RWPE2 (cell line): ENCODE measurements around the gene CENPP.
A peak's percentile ranks its signal among the peaks of the same experiment; 100 is the strongest.

Experiments
- ATAC-seq: fragments of 200-7000 bp; cut with Tn5 transposase; 3 replicates; pipeline ENCODE4 v1.9.1; 2021; ENCODE audit warnings: low read depth
- DNase-seq: peaks from one replicate; pipeline ENCODE4 v3.0.0-alpha.2; 2020; ENCODE audit warnings: low spot score
- H3K27ac ChIP-seq: fragments of 450-650 bp; 2 replicates; pipeline ENCODE4 v1.5.1; 2017; ENCODE audit warnings: mild to moderate bottlenecking; ENCODE audit not compliant: poor library complexity, severe bottlenecking
- H3K27me3 ChIP-seq: fragments of 250-450 bp; sonication (Bioruptor Pico); 2 replicates; pipeline ENCODE4 v1.5.1; 2021; ENCODE audit warnings: mild to moderate bottlenecking, moderate library complexity; ENCODE audit not compliant: insufficient read depth, poor library complexity, severe bottlenecking
- H3K36me3 ChIP-seq: fragments of 250-450 bp; sonication (Bioruptor Pico); 2 replicates; pipeline ENCODE4 v1.5.1; 2020; ENCODE audit warnings: low read depth, mild to moderate bottlenecking, moderate library complexity
- H3K4me1 ChIP-seq: fragments of 250-450 bp; sonication (Bioruptor Pico); 2 replicates; pipeline ENCODE4 v1.5.1; 2021; ENCODE audit warnings: mild to moderate bottlenecking, moderate library complexity; ENCODE audit not compliant: insufficient read depth, poor library complexity, severe bottlenecking
- H3K4me3 ChIP-seq: fragments of 250-450 bp; sonication (Bioruptor Pico); 2 replicates; pipeline ENCODE4 v1.5.1; 2021; ENCODE audit warnings: mild to moderate bottlenecking, moderate library complexity; ENCODE audit not compliant: severe bottlenecking
- H3K9me3 ChIP-seq: fragments of 250-450 bp; sonication (Bioruptor Pico); 2 replicates; pipeline ENCODE4 v1.5.1; 2021; ENCODE audit warnings: mild to moderate bottlenecking, moderate library complexity; ENCODE audit not compliant: severe bottlenecking
- TF ChIP-seq, protein P1 (sequence below): fragments of 450-650 bp; IDR thresholded peaks from one replicate; pipeline ENCODE4 v1.5.1; 2017; ENCODE audit warnings: mild to moderate bottlenecking, moderate library complexity; ENCODE audit not compliant: poor library complexity, severe bottlenecking

CENPP gene

DNA sequence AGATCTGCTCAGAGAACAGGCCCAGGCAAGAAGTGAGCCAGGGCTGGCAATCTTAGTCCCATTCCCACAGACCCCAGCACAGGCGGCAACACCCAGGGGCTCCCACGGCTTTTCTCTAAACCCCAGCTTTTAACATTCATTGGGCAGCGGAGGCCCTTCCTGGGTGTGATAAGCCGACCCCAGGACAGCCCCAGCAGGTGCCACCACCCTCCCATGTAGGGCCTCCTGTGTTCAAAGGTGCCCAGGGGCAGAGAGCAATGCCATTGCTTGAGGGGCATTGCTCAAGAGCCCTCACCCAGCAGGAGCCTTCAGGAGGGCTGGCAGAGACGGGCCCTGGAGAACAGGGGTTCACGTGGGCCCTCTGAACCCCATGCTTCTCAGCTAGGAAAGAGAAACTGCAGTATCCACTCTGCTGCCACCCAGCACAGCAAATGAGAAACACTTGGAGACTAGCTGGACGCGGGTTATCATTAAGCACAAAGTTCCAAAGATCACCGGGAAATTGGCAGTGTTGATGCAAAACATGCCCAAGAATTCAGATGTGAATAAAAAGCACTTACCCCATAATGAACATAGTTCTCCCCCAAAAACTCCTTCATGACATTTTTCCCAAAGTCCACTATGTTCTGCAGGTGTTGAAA lies 330.3 kb downstream of the CENPP start:
- DNase-seq (no peak), ATAC-seq (no peak)
- H3K4me3 ChIP-seq: no peak overlapping the region
- peaks cover 22% of the 10 kb centered on the region for H3K36me3 ChIP-seq
- peak overlapping the region; percentile 8 for H3K27ac ChIP-seq
- H3K9me3 ChIP-seq: no peaks in the 10 kb centered on the region
- H3K4me1 ChIP-seq: peaks cover 6% of the 10 kb centered on the region
- TF ChIP-seq, protein P1, sequence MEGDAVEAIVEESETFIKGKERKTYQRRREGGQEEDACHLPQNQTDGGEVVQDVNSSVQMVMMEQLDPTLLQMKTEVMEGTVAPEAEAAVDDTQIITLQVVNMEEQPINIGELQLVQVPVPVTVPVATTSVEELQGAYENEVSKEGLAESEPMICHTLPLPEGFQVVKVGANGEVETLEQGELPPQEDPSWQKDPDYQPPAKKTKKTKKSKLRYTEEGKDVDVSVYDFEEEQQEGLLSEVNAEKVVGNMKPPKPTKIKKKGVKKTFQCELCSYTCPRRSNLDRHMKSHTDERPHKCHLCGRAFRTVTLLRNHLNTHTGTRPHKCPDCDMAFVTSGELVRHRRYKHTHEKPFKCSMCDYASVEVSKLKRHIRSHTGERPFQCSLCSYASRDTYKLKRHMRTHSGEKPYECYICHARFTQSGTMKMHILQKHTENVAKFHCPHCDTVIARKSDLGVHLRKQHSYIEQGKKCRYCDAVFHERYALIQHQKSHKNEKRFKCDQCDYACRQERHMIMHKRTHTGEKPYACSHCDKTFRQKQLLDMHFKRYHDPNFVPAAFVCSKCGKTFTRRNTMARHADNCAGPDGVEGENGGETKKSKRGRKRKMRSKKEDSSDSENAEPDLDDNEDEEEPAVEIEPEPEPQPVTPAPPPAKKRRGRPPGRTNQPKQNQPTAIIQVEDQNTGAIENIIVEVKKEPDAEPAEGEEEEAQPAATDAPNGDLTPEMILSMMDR: no peak
- H3K27me3 ChIP-seq: no peaks in the 10 kb centered on the region

DNA sequence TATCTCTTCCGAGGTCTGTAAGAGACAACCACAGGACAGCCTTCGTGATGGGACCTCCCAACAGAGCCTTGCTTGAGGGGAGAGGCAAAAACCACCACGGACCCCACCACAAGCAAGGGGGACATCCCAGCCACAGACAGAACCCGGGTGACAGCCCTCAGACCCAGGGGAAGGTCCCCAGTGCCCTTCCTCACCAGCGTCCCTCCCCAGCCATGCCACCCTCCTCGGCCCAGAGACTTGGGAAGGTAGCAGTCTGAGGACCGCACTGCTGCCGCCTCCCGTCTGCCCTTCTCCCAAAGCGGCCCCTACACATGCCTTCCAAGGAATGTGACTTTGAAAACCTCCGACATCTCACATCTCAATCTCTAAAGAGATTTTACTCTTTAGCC lies 330.8 kb downstream of the CENPP start:
- no peaks in the 10 kb centered on the region for H3K27me3 ChIP-seq
- peaks cover 22% of the 10 kb centered on the region for H3K36me3 ChIP-seq
- H3K9me3 ChIP-seq: no peaks in the 10 kb centered on the region
- TF ChIP-seq, protein P1: no peak
- peaks cover 6% of the 10 kb centered on the region for H3K4me1 ChIP-seq
- no peak overlapping the region for H3K27ac ChIP-seq
- H3K4me3 ChIP-seq: no peak overlapping the region
- DNase-seq: no peak
- ATAC-seq: no peak

DNA sequence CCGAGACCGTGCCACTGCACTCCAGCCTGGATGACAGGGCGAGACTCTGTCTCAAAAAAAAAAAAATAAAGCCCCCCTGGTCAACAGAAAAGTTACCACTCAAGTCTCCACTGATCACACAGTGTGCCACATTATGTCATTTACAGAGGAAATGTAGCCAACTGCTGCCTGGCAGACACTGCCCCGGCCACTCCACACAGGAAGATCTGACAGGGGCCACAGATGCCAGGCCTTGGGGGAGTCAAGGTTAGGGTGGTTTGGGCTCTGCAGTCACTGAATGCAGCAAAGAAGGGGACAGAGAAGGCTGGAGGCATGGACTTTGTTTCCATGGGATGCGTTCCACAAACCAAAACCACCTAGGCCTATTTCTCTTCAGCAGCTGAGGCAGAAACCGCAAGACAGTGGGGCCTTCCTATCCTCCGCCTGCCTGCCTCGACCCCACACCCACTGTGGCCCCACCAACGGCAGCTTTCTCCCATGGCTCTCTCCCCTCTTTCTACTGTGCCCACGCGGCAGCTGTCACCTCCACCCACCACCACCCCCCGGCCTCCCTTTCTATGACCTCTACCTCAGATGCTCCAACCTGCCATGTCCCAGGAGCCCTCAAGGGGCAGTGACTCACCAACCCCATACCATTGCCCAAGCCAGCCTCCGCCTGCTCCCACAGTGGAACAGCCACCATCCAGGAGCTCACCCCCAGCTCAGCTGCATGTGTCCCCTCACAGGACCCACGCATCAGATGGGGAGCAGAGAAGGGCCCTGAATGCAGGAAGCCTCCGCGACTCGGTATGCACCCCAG lies 331.7 kb downstream of the CENPP start:
- Histone ChIP-seq H3K27ac (no peak overlapping the region), H3K9me3 (no peaks in the 10 kb centered on the region), H3K36me3 (peaks cover 18% of the 10 kb centered on the region), H3K4me1 (peaks cover 6% of the 10 kb centered on the region), H3K27me3 (no peaks in the 10 kb centered on the region), H3K4me3 (no peak overlapping the region)
- no peak for DNase-seq
- no peak for ATAC-seq
- TF ChIP-seq, protein P1: no peak

DNA sequence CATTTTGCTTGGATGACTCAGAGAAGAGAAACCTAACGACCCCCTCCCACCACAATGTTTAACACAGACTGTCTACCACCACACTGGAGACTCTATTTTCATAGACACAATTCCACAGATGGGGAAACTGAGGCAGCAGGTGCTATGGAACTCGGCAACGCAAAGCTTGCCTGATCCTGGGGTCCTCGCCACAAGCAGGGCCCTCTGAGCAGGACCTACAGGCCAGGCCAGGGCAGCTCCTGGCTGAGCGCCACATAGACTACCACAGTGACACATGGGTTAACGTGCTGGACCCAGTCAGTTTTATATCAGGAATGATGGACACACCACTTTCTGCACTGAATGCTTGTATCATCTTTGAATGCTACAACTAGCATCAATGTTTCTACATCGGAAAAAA lies 332.4 kb downstream of the CENPP start:
- H3K27me3 ChIP-seq: no peaks in the 10 kb centered on the region
- H3K4me1 ChIP-seq: peaks cover 6% of the 10 kb centered on the region
- no peaks in the 10 kb centered on the region for H3K9me3 ChIP-seq
- no peak overlapping the region for H3K27ac ChIP-seq
- TF ChIP-seq, protein P1: no peak
- peaks cover 16% of the 10 kb centered on the region for H3K36me3 ChIP-seq
- no peak overlapping the region for H3K4me3 ChIP-seq
- DNase-seq (no peak), ATAC-seq (no peak)

DNA sequence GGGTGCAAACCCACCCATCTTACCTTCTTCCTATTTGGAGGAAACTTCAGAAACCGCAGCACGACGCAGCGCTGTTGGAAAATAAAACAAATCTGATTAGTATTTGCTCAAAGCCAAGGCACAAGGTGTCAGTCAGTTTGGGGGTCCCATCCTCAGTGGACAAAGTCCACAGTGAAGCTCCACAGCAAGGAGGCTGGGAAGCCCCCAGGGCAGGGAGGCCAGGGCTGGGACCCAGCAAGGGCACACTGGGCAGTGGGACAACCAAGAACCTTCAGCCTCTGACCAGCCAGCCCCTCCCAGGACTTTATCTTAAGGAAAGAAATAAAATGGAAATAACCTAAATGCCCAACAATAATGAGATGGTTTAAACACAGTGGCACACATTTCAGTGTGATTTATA lies 332.9 kb downstream of the CENPP start:
- no peak overlapping the region for H3K27ac ChIP-seq
- ATAC-seq: no peak

More for the DNA sequence above, 332.9 kb downstream of the CENPP start:
- DNase-seq: no peak
- H3K9me3 ChIP-seq: no peaks in the 10 kb centered on the region
- no peak overlapping the region for H3K4me3 ChIP-seq
- H3K36me3 ChIP-seq: peaks cover 13% of the 10 kb centered on the region
- peaks cover 6% of the 10 kb centered on the region for H3K4me1 ChIP-seq
- no peaks in the 10 kb centered on the region for H3K27me3 ChIP-seq
- TF ChIP-seq, protein P1: no peak
